HG03139 (cell line): ENCODE data around the gene PCCA.
"Not testable (repeated sequence)": the region's sequence is repeated elsewhere in the genome, so short reads cannot be mapped to it uniquely, and the experiment has no call there.

Source experiments
- ATAC-seq: cut with Tn5 transposase; IDR thresholded peaks from one replicate; pipeline ENCODE4 v1.9.1; 2021; ENCODE audit not compliant: unreplicated experiment

Gene PCCA

DNA sequence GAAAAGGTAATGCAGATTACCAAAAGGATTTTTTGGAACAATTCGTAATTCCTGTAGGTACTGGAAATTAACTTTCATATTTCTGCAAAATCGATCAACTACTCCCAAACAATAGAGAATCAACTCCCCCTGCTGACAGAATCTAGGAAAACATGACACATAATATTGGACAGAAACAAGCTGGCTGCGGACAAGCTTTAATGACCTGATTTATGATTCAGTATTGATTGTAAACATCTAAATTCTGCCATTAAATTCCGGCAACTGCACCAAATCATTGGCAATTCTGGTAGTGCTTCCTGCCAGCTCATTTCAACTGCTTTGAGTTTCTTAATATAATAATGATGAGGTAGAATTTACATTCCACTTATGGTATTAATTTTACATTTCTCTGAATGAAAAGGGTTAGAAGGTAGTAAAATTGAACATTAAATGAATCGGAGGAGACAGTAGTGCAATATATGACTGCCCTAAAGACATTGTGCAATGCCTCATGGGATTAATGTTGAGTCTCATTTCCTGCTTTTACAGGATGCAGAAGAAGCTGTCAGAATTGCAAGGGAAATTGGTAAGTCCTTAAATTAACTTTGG lies 146.5 kb downstream of the PCCA start:
- no peak for ATAC-seq

DNA sequence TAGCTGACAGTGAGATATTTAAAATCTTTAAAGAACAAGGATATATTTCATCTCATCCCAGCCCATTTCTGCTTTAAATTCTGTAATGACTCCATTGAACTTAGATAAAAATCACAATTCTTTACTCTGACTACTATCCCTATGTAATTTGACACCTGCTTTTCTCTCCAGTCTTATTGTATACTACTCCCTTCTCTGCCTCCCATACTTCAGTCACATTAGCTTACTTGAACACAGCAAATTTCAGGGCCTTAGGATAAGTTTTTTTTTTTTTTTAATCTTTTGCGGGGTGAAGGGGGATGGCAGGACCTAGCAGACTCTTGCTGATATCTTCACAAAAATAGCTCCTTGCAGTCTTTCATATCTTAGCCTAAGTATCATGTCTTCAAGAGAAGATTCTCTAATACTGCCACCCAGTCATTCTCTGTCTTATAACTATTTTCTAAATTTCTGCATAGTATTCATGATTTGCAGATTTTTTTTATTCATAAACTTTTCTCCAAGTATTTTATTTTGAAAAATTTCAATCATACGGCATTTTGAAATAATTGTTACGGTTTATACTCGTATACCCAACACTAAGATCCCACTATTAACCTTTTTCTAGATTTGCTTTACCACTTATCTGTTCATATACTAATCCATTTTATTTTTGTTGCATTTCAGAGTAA lies 151.4 kb downstream of the PCCA start:
- ATAC-seq: no peak

DNA sequence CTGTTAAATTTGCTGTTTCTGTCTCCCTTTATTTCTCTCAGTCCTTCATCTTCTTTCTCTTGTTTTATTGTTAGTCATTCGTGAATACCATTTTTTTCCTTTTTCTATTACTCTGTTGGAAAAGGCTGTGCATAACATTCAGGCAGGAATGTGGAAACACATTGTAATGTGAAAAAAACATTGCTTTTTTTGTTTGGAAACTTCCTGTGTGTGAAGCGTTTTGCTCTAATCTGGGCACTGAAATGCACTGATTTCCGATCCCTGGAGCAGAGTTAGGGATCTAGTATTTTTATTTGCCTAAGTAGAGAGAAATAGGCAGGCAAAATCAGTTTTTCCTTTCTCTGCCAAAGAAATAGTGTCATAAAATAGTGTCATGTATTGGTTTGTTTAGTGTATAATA lies 155.5 kb downstream of the PCCA start:
- no peak for ATAC-seq

DNA sequence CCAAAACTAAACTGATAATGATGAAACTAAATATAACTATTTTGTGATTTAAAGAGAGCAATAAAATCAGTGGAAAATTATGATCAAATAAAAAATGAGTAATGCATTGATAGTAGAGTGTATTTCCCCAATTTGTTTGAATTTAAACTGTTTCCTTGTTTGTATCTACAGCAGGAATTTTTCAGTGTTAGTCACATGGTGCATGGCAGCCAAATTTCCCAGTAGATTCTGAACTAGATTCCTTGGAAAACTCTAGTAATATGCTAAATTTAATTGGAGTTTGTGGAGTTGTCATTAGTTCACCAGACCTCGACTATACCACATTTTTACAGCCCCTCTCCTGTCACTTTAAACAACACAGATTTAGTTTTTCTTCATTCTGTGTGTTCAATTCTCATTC lies 156.2 kb downstream of the PCCA start:
- ATAC-seq: no peak

DNA sequence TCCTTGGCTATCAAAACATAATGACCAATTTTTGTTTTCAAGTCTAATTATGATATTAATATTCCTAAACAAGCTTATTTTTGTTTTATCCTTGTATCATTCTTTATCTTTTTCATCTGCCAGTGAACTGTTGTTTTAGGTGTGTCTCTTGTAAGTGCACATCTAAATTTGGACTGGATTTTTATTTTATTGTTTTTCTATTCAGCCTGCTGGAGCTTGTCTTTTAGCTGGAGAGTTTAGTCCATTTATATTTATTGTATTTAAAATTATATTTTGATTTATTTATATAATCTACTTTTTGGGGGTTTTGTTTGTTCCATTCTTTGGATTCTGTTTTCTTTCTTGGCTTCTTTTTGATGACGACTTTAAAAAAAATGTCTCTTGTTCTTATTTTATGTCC lies 159.0 kb downstream of the PCCA start:
- ATAC-seq: no peak

DNA sequence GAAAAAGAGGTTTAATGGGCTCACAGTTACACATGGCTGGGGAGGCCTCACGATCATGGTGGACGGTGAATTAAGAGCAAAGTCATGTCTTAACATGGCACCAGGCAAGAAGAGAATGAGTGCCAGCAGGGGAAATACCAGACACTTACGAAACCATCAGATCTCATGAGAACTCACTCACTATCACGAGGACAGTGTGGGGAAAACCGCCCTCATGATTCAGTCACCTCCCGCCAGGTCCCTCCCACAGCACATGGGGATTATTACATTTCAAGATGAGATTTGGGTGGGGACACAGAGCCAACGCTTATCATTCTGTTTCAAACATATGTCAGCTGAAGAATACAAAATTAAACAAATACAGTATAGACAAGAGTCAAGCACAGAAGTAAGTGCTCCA lies 165.1 kb downstream of the PCCA start:
- ATAC-seq: no peak

DNA sequence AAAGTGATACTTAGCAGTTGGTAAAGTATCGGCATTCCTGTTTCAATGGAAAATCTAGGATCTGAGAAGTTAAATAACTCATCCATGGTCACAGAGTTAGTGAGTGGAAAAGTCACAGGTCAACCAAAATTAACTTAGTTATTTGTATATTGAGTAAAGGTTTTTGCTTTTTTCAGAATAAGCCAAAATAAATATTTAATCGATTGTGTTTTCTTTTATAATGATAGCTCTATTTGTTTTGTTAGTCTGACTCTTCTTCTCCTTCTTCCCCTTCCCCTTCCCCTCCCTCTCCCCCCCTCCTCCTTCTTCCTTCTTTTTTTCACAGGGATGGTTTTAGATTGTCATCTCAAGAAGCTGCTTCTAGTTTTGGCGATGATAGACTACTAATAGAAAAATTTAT lies 173.5 kb downstream of the PCCA start:
- no peak for ATAC-seq

DNA sequence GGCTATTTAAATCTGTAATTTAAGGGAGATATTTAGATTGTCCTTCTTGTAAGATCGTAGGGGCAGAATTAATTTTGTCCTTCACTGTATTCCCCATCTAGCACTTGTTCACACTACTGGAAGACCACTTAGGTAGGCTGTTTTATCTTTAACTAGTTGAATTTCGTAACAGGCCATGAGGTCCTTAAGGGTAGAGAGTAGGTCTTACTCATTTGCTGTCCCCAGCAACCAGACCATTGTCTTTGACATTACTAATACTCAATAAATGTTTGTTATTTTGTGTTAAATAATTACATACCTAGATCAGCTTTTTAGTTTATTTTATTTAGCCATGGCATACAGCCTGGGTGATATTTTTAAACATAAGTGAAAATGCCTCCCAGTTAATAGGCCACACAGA lies 177.1 kb downstream of the PCCA start:
- no peak for ATAC-seq

DNA sequence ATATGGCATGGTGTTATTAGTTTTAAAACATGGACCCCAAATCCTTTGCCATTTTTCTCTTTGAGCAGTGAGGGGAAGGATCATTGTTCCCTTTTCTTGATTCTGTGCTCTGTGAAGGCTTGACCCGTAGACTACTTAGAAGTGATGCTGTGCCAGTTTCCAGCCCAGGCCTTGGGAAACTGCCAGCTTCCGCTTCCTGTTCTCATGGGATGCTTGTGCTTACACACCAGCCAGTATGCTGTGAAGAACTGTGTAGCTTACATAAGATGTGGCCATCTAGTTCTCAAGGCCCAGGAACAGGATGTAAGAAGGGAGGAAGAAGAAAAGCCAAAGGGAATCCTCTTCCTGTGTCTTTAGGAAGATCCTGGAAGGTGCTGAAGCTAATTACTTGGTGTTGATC lies 180.9 kb downstream of the PCCA start:
- no peak for ATAC-seq

DNA sequence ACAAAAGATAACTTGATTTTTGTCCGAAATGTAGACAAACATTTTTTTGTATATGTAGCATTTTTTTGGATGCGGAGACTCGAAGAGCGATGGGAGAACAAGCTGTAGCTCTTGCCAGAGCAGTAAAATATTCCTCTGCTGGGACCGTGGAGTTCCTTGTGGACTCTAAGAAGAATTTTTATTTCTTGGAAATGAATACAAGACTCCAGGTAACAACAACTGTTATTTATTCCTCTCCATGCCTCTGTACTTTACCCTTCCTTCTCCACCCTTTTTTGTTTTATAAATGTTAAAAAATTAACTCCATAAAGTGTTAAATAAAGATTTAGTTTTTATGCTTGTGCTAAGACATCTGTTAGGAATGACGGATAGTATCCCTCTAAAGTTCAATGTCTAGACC lies 184.2 kb downstream of the PCCA start:
- ATAC-seq: no peak

DNA sequence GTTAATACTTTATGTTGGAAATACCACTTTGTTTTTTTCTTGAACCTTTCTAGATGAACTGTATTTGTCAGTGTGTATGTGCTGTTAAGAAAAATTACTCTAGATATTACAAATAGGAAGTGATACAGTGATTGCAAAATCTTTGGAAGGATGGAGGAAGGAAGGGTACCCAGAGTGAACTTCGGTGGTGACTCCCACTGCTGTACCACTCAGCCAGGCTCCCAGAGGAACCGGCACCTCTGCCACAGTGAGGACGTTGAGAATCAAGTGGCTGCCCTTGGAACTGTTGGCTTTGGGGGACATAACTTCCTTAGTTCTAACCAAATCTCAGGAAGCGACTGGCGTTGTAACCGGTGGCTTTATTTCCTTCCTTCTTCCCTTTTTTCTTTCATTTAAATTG lies 184.7 kb downstream of the PCCA start:
- no peak for ATAC-seq

DNA sequence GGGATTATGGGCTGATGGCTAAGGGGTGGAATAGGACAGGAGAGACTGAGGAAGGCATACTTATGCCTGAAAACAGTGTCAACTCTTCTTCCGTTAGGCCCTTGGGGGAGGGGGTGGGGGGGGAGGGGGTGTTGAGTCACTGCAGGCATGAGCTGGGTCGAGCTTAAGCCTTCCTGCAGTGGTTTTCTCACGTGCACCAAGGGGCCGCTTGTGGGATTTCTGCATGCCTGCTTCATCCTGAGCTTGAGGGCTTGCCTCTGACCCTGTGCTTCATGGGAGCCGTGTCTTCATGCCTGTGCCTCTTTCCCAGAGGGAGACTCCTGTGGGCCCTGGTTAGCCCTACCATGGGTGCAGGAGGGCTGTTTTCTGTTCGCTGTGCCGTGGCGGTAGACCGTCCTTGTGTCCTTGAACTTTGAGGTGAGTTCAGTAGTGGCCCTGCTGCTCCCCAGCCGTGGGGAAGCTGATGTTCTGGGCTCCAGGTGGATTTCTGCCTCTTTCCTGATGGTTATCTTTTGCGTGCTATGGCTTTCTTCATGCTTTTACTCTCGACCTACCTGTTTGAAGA lies 186.1 kb downstream of the PCCA start:
- ATAC-seq: no peak

DNA sequence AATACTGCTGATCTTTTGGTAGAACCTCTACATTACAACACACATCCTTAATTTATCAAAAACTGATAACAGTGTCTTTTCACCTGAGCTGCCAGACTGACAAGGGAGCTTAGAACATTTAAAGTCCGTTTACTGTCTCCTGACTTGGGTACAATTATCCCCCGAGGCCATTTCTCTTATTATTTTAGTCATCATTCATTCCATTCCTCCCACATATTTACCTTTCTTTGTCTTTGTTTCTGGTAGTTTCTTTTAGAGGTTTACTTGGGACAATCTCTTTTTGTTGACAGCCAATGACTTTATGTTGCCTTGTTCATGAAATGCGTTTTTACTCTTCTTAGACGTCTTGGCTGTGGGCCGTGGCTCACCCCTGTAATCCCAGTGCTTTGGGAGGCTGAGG lies 186.9 kb downstream of the PCCA start:
- no peak for ATAC-seq

DNA sequence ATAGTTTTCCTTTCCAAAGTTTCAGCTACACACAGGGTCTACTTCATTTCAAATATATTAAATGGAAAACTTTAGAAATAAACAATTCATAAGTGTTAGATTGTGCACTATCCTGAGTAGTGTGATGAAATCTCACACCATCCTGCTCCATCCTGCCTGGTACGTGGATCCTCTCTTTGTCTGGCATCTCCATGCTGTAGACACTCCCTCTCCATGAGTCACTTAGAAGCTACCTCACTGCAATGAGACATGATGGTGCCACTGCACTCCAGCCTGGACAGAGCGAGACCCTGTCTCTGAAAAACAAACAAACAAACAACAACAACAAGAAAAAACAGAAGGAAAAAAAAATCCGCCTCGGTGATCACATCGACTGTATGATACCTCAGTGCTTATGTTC lies 191.8 kb downstream of the PCCA start:
- ATAC-seq: no peak

DNA sequence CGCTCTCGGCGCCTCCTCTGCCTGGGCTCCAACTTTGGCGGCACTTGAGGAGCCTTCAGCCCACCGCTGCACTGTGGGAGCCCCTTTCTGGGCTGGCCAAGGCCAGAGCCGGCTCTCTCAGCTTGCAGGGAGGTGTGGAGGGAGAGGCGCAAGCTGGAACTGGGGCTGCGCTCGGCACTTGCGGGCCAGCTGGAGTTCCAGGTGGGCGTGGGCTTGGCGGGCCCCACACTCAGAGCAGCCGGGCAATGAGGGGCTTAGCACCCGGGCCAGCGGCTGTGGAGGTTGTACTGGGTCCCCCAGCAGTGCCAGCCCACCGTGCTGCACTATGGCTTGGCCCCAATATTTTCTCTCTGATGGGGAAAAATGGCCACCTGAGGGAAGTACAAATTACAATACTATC lies 193.4 kb downstream of the PCCA start:
- not testable (repeated sequence) for ATAC-seq

DNA sequence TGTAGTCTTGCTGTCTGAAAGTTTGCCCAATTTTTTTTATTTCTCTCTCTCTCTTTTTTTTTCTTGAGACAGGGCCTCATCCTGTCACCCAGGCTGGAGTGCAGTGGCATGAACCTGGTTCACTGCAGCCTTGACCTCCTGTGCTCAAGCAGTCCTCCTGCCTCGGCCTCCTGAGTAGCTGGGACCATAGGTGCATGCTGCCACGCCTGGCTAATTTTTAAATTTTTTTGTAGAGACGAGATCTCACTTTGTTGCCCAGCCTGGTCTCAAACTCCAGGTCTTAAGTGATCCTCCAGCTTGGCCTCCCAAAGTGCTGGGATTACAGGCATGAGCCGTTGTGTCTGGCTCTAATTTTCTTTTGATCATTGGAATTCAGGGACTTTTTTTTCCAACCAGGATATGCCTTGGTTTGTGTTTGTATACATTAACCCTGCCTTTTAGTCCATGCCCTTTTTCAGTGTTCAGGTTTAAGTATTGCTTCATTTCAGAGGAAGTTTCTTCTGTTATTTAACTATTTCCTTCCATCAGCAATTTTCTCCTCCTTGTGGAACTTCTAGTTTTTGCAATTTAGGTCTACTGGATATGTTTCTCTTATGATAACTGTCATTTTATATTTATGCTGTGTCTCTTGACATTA lies 201.4 kb downstream of the PCCA start:
- ATAC-seq: no peak

DNA sequence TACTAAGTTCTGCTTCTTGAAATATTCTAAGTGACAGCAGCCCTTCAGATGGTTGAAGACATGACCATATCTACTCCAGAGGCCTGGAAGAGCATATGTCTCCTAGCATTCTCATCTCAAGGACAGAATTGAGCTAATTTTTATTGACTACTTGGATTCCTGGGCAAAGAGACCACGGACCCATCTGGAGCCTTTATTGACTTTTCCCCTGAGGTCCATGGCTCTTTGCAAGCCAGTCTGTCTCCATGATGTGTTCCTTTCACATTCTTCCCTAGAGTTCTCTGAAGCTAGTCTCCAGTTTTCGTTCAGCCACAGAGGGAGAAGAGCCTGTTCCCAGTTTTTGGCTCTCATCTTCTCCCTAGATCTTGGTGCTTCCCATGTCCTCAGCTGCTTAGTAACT lies 202.7 kb downstream of the PCCA start:
- no peak for ATAC-seq

DNA sequence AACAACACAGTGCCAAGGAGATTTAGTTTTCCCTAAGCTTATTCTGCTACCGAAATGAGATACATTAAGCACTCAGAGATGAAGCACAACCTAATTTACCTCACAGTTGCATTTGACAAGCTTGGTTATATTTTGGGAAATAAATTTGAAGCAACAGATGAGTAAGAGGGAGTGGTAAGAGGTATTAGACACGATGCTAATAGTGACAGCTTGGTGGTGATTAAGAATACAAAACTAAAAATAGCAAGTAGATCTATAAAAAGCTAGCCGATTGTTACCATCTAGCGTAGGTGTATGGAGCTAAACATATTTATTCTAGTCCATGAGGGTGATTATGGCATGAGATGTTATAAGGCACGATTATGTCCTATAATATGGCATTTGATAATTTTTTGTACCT lies 208.5 kb downstream of the PCCA start:
- ATAC-seq: no peak

DNA sequence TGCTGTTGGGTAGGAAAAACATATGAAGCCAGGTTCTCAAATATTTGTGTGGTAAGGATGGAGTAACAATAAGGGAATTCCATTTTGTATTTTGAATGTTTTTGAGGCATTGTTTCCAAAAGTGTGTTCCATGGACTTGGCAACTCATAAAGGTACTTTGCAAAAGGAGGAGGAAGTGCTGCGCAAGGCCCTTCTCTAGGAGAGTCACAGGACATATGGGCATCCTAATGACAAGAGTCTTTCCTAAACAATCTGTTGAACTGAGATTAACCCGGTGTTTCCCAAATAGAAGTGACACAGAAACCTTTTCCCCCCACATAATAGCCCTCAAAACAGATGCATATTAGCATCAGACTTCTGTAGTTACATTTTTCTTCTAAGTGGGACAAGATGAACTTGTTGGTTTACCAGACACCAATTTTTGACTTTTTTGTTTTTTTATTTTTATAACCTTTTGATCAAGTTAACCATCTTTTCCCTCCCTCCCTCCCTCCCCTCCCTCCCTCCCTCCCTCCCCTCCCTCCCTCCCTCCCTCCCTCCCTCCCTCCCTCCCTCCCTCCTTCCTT lies 209.3 kb downstream of the PCCA start:
- ATAC-seq: no peak

DNA sequence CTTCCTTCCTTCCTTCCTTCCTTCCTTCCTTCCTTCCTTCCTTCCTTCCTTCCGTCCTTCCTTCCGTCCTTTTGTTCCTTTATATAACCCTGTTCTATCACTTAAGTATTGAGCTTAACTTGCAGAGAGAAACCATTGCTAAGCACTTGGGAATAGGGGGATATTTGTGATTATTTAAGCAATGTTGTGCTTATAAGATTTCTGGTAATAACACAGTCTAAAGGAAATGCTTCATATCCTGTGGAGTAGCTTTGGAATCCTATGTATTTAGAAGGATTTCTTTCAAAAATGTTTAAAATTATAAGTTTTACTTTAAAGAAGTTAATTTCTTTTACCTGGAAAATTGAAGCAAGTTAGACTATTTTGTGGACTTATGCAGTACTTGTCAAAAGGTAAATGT lies 209.8 kb downstream of the PCCA start:
- ATAC-seq: no peak

DNA sequence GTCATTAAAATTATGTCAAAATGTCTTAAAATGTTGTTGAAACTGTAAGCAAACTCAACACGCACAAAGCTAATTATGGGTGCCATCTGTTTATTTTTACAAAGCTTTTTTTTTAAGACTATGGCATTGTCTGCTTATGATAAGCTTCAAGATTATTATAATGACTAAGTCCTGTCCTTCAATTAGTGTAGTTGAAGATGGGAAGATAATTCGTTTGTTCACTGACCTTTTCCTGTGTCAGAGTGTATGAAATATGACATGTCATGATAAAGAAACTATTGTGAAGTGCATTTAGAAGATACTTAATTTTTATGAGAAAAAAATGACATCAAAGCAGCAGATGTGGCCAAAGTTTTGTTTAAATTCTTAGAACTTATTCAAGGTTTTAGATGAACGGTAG lies 211.3 kb downstream of the PCCA start:
- ATAC-seq: no peak

DNA sequence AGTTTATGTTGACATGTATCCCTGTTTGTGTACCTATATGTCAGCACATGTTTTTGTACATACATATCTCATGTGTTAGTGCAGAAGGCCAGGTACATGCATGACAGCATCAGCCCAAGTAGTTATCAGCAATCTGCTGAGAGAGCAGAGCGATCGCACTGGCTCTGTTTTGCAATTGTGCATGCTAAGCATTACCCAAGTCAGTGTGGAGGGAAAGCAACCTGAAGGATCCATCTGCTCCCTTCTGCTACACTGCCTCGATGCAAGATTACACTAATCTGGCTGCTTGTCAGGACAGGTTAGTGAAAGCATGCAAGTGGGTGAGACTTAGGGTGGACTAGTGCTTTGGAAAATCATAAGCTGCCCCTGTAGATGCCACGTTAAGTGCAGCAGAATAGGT lies 211.8 kb downstream of the PCCA start:
- ATAC-seq: no peak
